Activated CD8-positive, alpha-beta memory T cell treated with anti-CD3 and anti-CD28 coated beads for 48 hours (primary cell): ENCODE results near the gene ZEB2.

ENCODE experiments used
- DNase-seq, 3 experiments: peaks; one replicate each; pipeline ENCODE4 v3.0.0-alpha.2; 2020; ENCODE audit warnings: low read depth in 2 of 3, low spot score in 2 of 3

The ZEB2 gene

DNA sequence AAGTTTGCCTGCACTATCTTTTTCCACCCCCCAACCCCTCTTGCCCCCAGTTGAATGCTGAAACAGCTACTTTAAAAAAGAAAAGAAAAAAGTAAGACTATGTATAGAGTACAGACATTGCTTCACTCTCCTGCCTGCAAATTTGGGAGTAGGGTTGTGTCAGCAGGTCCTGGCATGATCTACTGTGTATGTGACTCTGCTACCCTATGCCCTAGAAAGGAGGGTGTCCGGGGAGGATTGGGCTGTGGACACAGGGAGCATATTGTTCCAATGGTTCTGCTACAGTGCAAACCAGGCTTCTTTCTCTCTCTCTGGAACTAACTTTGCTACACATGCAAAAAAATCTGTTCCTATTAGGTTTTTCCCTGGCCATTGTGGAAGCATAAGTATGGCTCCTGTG is 9.9 kb upstream of the ZEB2 start:
- DNase-seq = no peak

DNA sequence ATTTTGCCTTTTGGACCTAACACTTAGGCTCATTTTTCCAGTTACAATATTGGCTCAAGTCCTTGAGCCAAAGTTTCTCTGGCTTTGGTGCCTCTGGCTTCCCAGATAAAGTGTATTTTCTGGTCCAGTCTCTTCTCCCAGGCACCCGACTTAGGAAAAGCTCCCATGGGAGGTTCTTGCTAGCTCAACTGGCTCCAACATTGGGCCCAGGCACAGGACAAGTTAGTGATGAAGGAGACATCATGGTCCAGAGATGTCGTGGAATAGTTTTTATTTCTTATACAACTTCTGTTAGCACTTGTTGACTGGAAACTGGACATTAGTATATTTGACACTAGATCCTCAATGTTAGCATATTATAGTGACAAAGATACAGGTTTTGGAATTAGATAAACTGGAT is 8.2 kb upstream of the ZEB2 start:
- no peak for DNase-seq

DNA sequence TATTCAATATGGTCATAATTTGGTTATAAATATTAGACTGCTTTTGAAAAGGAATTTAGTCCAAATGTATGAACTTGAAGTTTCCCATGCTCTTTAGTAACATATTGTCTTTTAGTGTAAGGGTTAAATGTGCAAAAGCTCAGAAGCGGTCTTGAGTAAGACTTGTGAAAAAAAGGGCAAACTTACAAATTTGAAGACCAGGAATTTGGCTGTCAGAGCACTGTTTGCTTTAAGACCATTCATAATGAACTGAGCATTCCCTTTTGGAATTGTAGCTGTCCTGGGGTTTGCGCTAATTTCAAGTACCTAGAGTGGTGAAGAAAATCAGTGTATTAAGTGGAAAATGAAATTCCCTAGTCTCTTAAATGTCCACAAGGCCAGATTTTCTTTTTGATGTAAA is 6.9 kb upstream of the ZEB2 start:
- no peak for DNase-seq

DNA sequence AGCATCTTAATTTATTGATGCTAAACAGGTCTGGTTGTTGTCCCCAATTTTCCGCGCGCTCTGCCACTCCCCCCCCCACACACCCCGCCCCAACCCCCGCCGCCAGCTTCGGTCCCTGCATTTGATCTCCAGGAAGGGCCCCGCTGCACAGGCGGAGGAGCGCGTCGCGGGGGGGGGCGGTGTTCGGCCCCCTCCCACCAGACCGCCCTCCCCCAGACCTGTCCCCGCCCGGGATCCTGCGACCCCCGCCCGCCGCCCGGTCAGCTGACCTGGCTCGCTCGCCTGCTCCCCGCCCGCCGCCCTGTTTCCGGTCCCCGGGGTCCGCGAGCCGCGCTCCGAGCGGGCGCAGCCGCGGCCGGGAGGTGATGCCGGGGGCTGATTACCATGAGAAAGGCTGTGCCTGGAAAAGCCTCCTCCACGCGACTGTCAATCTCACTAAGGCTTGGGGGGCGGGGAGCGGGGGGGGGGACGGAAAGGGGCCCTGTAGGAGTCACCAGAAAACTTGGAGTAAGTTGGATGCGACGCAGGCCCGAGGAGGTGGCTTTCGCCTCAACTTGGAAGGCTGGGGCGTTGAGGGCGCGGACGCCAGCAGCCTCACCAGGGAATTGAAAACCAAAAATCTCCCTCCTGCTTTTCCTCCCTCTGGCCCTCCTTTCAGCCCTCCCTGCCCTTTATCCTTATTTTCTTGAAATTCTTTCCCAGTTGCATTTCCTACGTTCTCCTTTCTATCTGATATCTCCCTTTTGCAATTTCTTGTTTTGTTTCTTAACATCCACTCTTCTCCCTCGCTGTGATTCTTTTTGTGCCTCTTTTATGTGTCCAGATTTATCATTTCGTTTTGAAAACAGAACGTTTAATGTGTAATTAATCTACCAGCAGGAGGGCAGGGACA is 4.4 kb upstream of the ZEB2 start:
- DNase-seq = no peak

DNA sequence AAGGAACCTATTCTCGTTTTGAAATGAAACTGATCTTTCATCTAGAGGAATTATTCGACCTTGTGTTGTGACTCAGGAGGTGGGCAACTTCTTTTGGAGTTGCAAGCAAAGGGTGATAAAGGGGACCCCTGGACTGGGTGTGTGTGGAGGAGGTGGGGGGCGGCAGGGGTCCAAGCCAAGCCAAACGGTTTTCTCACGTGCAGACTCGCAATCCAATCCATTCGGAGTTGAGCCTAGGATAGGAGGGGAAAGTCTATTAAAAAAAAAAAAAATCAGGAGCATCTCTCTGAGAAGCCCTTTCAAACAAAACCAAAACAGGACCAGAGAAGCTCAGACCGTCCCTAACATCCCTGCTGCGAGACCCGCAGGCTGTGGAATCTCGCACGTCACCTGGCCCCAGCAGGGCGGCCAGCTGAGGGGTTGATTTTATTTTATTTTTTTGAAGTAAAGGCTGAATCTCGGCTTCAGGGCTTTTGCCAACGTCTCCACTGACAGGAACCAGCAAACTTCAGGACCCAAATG is 3.7 kb upstream of the ZEB2 start:
- no peak for DNase-seq

DNA sequence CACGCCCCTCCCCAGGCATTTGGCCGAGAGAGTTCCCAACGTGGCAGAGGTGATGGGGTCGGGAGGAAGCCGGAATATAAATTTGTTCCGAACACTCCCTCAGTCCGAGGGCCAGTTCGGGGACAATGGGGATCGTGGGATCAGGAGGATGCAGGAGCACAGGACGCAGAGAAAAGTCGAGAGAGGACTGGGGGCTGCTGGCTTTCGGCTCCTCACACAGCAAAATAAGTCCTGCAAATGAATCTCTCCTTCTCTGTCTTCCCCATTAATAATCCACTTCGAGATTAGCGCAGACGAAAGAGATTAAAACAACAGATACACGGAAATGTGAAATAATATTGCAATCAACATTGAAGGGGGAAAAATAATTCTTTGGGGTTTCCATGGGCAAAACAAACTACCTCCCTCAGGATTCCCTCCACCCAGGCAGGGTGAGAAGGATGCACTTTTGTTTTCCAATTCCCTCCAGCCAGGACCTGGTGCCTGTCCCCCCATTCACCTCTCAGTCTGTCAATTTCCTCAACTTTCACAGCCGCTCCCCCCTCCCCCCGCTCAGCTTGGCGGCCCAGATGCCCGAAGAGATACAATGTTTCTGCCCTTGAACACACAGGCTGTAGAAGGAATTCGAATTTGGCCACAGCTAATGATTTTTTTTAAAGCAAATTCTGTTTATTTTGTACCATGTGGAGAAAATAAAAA is 3.1 kb upstream of the ZEB2 start:
- DNase-seq = no peak

- no peak for DNase-seq
Measured at GRCh38 chr2:144522176-144522896, 2.4 kb upstream of the ZEB2 start.

DNA sequence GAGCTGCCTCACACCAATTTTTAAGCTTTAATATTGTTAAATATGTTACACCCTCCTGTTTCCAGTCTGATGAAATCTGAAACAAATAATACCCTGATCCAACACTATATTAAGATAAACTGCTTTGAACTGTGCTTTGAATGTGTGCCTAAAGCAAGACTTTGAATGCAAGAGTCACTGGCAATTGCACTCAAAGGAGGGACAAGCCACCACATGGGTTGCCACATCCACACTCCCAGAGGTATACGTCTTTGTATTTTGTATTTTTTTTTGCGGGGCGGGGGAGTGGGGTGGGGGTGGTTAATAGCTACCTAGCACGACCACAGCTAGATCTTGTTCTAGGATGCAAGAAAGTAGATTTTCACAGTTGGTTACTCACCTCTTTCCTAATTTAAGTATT is 1.8 kb upstream of the ZEB2 start:
- no peak for DNase-seq

DNA sequence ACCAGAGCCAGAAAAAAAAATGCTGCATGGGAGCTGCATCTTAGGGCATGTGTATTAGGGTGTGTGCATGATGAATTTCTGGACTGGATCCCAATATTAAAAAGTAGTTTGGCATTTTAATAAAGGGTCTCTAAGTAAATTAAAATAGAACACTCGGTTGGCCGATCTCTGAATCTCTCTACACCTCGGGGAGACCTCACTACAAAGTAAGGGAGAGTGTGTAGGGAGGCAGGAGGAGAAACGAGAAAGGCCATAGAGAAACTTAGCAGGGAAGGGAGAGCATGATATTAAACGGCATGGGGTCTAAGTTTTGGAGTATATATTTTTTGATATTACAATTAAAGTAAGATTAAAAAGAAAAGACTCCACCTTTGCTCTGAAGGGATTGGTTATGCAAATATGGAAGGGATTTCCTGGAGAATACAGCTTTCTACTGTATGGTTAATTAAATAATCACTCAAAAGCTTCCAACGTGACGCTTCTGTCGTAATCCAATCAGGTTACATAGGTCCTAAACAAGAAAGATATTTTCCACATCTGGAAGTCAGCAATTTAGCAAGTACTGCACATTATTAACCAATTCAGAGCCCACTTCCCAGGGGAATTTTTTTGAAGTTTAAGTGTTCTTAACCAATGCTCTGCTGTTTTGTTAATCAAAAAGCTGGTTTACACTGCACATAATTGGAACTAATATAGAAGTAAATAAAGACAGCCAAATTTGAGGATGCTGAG is 1.0 kb upstream of the ZEB2 start:
- DNase-seq = no peak

GRCh38 chr2:144519597-144519933 is 354 bp downstream of the ZEB2 start:
- DNase-seq = no peak

GRCh38 chr2:144518748-144519596 is 947 bp downstream of the ZEB2 start:
- no peak for DNase-seq

- no peak for DNase-seq
Measured at GRCh38 chr2:144517866-144518747, 1.8 kb downstream of the ZEB2 start.

DNA sequence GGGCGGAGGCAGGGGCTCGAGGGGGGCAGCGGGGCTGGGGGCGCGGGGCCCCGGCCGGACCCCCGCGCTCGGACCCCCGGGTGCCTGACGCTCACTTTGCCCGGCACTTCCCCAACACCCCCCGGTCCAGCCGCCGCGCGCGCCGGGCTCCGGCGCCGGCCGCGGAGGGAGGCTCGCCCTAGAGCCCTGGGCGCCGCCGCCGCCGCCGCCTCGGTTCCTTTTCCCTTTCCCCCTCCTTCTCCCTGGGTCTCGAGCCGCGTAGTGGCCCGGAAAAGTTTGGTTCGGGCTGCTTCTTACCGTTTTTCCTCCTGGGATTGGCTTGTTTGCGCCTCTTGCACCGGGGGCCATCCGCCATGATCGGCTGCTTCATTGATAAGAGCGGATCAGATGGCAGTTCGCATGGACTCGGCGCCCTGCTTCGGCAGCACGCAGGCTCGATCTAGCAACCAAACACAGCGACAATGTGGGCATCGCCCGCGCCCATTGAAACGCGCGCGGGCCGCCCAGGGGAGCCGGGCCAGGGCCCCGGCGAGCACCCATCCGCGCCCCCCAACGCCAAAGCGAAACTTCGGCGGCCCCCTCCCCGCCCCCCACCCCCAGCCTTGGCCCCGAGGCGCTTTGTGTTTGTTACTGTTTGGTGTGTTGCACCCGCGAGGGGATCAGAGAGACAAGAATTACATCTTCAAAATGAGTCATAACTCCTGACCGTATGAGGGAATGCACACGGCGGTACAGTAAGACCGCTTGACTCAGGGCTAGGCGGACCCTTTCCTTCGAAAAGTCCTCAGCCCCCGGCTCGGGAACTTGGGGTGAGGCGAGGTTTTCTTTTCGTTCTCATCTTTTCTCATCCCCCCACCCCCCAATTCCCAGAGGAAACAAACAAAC is 2.7 kb downstream of the ZEB2 start:
- no peak for DNase-seq

- DNase-seq = no peak
Measured at GRCh38 chr2:144516411-144516980, 3.4 kb downstream of the ZEB2 start.

DNA sequence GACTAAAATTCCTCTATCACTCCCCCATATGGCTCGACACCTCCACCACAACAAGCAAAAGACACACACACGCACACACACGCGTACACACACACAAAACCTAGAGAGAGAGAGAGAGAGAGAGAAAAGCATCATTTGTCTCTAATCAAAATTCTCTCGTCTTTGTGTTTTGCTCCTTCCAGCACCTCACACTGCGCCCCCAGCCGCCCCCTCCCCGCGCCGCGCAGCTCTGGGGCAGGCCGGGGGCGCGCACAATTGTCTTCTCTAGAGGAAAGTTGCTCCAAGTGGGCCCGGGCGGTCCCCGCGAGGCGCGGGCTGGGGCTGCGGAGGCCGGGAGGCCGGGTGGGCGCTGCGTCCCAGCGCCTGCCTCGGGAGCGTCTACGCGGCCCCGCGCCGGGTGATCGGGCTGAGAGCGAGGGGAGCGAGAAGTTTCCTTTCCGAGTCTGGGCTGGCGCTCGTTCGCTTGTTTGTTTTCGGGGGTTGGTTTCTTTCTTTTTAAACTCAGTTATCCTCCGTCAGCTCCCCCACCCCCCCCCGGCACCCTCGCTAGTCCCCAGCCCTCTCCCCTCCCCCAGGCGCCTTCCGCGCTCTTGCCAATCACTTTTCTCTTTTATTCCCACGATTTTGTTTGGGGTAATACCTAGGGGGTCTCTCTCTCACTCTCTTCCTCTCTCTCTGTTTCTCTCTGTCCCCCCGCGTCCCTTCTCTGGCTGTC is 4.1 kb downstream of the ZEB2 start:
- DNase-seq = no peak

GRCh38 chr2:144515099-144515695 is 4.7 kb downstream of the ZEB2 start:
- no peak for DNase-seq

DNA sequence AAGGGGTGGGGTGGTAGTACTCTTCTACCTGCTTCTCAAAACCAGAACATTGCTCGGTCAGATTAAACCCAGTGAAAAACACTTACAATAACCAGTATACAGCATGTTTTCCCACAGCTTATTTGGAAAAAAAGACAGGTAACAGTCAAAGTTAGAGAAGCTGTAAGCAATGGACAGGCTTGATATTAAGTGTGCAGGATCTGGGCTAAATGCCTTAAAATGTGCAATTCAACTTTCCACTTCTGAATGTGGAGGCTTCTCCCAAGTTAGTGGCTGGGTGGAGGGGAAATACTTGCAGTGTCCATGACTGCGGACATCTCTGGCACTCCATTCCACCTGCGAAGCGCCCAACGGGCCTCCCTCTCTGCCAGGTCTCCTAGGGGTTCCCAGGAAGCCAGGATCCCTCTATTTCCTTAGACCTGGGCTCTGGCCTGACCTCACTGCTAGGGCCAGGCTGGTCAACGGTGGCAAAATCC is 5.3 kb downstream of the ZEB2 start:
- DNase-seq = no peak
